NT2/D1 (cell line): ENCODE measurements around the gene DHX58.

Source experiments
- DNase-seq: peaks from one replicate; pipeline ENCODE4 v3.0.0-alpha.2; 2011; ENCODE audit warnings: low read depth, low spot score
- H3K27me3 ChIP-seq: 2 replicates; pipeline ENCODE4 v1.6.0; 2011; ENCODE audit warnings: mild to moderate bottlenecking; ENCODE audit not compliant: insufficient read length, insufficient read depth
- H3K36me3 ChIP-seq: 2 replicates; pipeline ENCODE4 v1.6.1; 2011; ENCODE audit warnings: mild to moderate bottlenecking, low read length, mixed read lengths; ENCODE audit not compliant: insufficient read depth, insufficient read length
- H3K4me1 ChIP-seq: 2 replicates; pipeline ENCODE4 v1.5.1; 2011; ENCODE audit not compliant: insufficient read depth, insufficient read length
- H3K4me3 ChIP-seq: 2 replicates; pipeline ENCODE4 v1.5.1; 2011; ENCODE audit warnings: low read depth; ENCODE audit not compliant: insufficient read length
- H3K9ac ChIP-seq: 2 replicates; pipeline ENCODE4 v1.6.0; 2011; ENCODE audit warnings: low read depth; ENCODE audit not compliant: insufficient read length
- H3K9me3 ChIP-seq: 2 replicates; pipeline ENCODE4 v1.5.1; 2011; ENCODE audit warnings: mild to moderate bottlenecking, low read length; ENCODE audit not compliant: insufficient read depth
- SUZ12 ChIP-seq: IDR thresholded peaks from 2 replicates; pipeline ENCODE4 v1.6.1; 2011; ENCODE audit not compliant: insufficient read length, insufficient read depth; ENCODE audit errors: extremely low read depth
- YY1 ChIP-seq: IDR thresholded peaks from 2 replicates; pipeline ENCODE4 v1.6.1; 2011; ENCODE audit not compliant: insufficient read length, insufficient read depth
- ZNF274 ChIP-seq: IDR thresholded peaks from 2 replicates; pipeline ENCODE4 v1.6.1; 2011; ENCODE audit warnings: mild to moderate bottlenecking, low read depth, low read length

Gene DHX58

DNA sequence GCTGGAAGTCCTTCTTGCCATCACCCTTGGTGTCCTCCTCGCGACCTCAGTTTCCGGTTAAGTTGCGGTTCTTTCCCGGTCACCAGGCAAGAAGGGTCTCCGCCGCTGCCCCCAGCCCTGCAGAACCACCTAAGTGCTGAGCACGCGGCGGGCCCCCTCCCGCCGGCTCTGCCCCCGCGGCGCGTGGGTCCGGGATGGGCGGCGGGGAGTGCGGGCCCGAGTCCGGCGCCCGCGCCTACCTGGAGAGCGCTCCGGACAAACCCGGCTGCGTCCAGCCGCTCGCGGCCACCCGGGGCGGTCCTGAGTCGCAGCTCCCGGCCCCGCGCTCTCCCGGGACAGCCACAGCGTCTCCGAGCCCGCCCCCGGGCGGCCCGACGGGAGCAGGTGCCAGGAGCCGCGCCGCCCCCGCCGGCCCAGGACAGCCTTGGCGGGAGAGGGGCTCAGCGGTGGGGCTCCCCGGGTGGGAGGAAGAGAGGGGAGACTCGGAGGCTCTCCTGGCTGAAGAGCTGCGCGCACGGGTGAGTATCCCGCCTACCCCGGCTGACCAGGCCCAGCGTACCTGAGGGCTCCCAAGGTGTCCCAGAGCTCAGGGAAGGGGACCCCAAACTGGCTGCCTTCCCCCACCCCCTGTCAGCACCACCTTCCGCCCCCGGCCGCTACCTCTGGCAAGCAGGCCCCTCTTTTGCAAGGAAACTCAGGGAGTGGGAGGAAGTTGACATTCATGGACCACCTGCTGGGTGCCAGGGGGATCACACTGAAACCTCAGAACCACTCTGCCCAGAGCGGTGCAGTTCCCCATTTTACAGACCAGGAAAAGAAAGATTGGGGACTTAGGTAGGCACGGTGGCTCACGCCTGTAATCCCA lies 40.0 kb downstream of the DHX58 start:
- no peak for TF ChIP-seq ZNF274
- no peak for TF ChIP-seq SUZ12
- no peak for TF ChIP-seq YY1
- no peak for DNase-seq
- Histone ChIP-seq H3K4me3 (peak overlapping the region; percentile 55), H3K4me1 (peaks cover 14% of the 10 kb centered on the region), H3K36me3 (no peaks in the 10 kb centered on the region), H3K9ac (peak overlapping the region; percentile 74), H3K27me3 (peaks cover 30% of the 10 kb centered on the region), H3K9me3 (no peaks in the 10 kb centered on the region)

- no peak for DNase-seq
- no peaks in the 10 kb centered on the region for H3K36me3 ChIP-seq
- peak overlapping the region; percentile 55 for H3K4me3 ChIP-seq
- H3K9me3 ChIP-seq, result no peaks in the 10 kb centered on the region
- H3K27me3 ChIP-seq, result peaks cover 30% of the 10 kb centered on the region
- peak overlapping the region; percentile 74 for H3K9ac ChIP-seq
- peaks cover 14% of the 10 kb centered on the region for H3K4me1 ChIP-seq
- TF ChIP-seq ZNF274 (no peak), SUZ12 (no peak), YY1 (no peak)
Observed at GRCh38 chr17:42071810-42072209, 40.7 kb downstream of the DHX58 start.

- no peaks in the 10 kb centered on the region for H3K9me3 ChIP-seq
- H3K4me1 ChIP-seq, result peaks cover 16% of the 10 kb centered on the region
- H3K36me3 ChIP-seq, result no peaks in the 10 kb centered on the region
- H3K9ac ChIP-seq, result peak overlapping the region; percentile 39
- H3K4me3 ChIP-seq, result no peak overlapping the region
- no peak for DNase-seq
- no peak for TF ChIP-seq SUZ12
- peaks cover 30% of the 10 kb centered on the region for H3K27me3 ChIP-seq
Observed at GRCh38 chr17:42068979-42069378, 43.5 kb downstream of the DHX58 start.

DNA sequence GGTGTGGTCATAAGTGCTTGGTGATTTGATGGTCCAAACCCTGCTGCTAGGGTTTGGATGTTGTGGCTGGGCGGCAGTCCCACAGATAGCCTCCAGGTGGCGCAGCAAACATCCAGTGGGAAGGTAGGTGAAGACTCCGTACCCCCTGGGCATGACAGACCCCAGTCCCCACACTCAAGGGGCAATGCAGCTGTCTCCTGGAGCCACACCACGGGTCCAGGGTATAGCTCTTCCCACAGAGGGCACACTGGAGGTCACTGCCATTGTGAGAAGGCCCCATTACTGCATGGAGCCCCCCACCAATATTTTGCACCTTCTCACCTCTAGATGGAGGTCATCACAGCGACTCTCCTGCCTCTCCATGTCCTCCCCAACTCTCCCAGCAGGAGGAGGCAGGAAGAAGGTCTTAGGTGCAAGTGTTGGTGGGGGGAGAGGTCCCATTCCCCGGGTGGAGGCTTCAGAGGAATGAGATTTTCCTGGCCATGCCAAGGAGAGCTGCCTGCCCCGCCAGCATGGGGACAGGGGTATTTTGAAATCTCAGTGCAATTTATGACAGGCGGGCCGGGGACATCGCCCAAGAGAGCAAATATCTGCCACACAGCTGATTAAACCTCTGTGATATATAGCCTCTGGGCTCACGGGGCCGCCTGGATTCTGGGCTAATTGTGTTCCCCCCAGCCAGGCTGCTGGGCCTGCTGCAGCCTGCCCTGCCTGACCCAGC lies 45.0 kb downstream of the DHX58 start:
- TF ChIP-seq YY1, result no peak
- no peak for TF ChIP-seq SUZ12
- TF ChIP-seq ZNF274, result no peak
- Histone ChIP-seq H3K4me3 (no peak overlapping the region), H3K9ac (no peak overlapping the region), H3K36me3 (no peaks in the 10 kb centered on the region), H3K4me1 (peaks cover 22% of the 10 kb centered on the region), H3K9me3 (no peaks in the 10 kb centered on the region), H3K27me3 (peaks cover 15% of the 10 kb centered on the region)
- DNase-seq, result peak; percentile 42

GRCh38 chr17:42065201-42065600 lies 47.3 kb downstream of the DHX58 start:
- TF ChIP-seq SUZ12 (no peak), YY1 (no peak), ZNF274 (no peak)
- no peaks in the 10 kb centered on the region for H3K9me3 ChIP-seq
- no peak overlapping the region for H3K4me3 ChIP-seq
- DNase-seq, result no peak
- H3K9ac ChIP-seq, result no peak overlapping the region
- no peaks in the 10 kb centered on the region for H3K27me3 ChIP-seq
- peaks cover 34% of the 10 kb centered on the region for H3K4me1 ChIP-seq
- no peaks in the 10 kb centered on the region for H3K36me3 ChIP-seq

DNA sequence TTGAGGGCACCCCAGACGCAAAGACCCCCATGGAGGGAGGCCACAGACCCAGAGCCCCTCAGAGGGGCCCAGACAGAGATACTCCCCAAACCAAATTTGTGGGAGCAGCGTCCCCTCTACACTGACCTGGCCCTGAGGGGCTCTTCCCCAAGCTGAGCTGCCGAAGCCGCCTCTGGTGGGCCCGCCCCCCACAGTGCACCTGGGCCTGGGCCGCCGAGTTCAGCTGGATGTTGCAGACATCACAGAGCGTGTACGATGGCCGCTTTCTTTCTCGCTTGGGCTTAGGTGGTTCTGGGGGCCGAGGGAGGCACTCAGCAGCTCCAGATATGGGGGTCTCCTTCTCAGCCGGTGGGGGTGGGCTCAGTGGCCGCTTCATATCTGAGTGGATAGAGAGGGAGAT lies 49.8 kb downstream of the DHX58 start:
- DNase-seq, result no peak
- no peak overlapping the region for H3K4me3 ChIP-seq
- H3K9me3 ChIP-seq, result no peaks in the 10 kb centered on the region
- no peaks in the 10 kb centered on the region for H3K36me3 ChIP-seq
- no peaks in the 10 kb centered on the region for H3K27me3 ChIP-seq
- no peak overlapping the region for H3K9ac ChIP-seq
- H3K4me1 ChIP-seq, result peaks cover 32% of the 10 kb centered on the region
- TF ChIP-seq YY1 (no peak), SUZ12 (no peak)
